K562 (cell line): ENCODE measurements around the gene MPIG6B. TPM values are rescaled to one million over a fixed set of nuclear protein-coding genes. Genes with fewer than 3 reads are reported as not detected.

ENCODE experiments used
- CCAR2 ChIP-seq: fragments of 200-400 bp; formaldehyde crosslinking; IDR thresholded peaks from 2 replicates; pipeline ENCODE4 v1.6.1; 2017; ENCODE audit warnings: mild to moderate bottlenecking, low read depth, low read length
- MEF2A ChIP-seq: IDR thresholded peaks from 2 replicates; pipeline ENCODE4 v1.6.1; 2011; ENCODE audit warnings: low read depth, mild to moderate bottlenecking, low read length, moderate library complexity; ENCODE audit not compliant: control insufficient read depth
- NRF1 ChIP-seq, 2 experiments: fragments of 450-650 bp; IDR thresholded peaks in 1 of 2; conservative IDR thresholded peaks in 1 of 2; 2 replicates each; pipeline ENCODE4 v1.6.1; 2014; ENCODE audit warnings: mild to moderate bottlenecking in 2 of 2
- RAD21 ChIP-seq, 2 experiments: fragments of 250-450 bp in 1 of 2; fragments of 450-650 bp in 1 of 2; sonication (Bioruptor Pico) in 1 of 2; formaldehyde crosslinking in 1 of 2; IDR thresholded peaks in 1 of 2; conservative IDR thresholded peaks in 1 of 2; 2 replicates each; pipeline versions ENCODE4 v1.4.0 to v1.8.0; 2020 to 2022; ENCODE audit warnings: mild to moderate bottlenecking in 2 of 2, moderate library complexity in 1 of 2
- RNF2 ChIP-seq: sonication (generic); IDR thresholded peaks from 2 replicates; pipeline ENCODE4 v1.6.1; 2016
- ZC3H11A ChIP-seq: IDR thresholded peaks from 2 replicates; pipeline ENCODE4 v1.6.1; 2012; ENCODE audit warnings: low read depth, low read length, improper control_type of control experiment
- ZNF165 ChIP-seq: fragments of 250-450 bp; sonication (Bioruptor Pico); IDR thresholded peaks from 2 replicates; pipeline ENCODE4 v1.4.0; 2020; ENCODE audit warnings: borderline replicate concordance
- ZNF24 ChIP-seq: fragments of 450-650 bp; IDR thresholded peaks from 2 replicates; pipeline ENCODE4 v1.6.1; 2016
- ZNF586 ChIP-seq: fragments of 450-650 bp; formaldehyde crosslinking; conservative IDR thresholded peaks from 2 replicates; pipeline ENCODE4 v1.4.0; 2020; ENCODE audit warnings: mild to moderate bottlenecking, moderate library complexity
- ZNF707 ChIP-seq: fragments of 250-450 bp; sonication (Bioruptor Pico); conservative IDR thresholded peaks from 2 replicates; pipeline ENCODE4 v1.8.0; 2022; ENCODE audit warnings: inconsistent platforms, mild to moderate bottlenecking, moderate library complexity
- polyA plus RNA-seq, 8 experiments: library from polyadenylated mRNA; depleted of rRNA in 4 of 8; stranded (reverse) in 5 of 8; unstranded in 3 of 8; fragments of >200 nt; fragmentation: Nextera tagmentation in 2 of 8; fragmentation: Illumina TruSeq in 1 of 8; extraction: Ambion mirVana in 2 of 8; extraction: Trizol in 1 of 8; gene quantifications; 2 replicates each; pipeline versions ENCODE4 v1.2.1 to v1.2.3, GENCODE V29; 2011 to 2014; ENCODE audit warnings: inconsistent platforms in 1 of 8, missing spikeins in 1 of 8
- total RNA-seq, 7 experiments: library from RNA; depleted of rRNA in 6 of 7; stranded (reverse); fragments of >200 nt in 6 of 7; fragmentation: Illumina TruSeq in 2 of 7; extraction: Trizol in 2 of 7; gene quantifications; 2 replicates each; pipeline versions ENCODE4 v1.2.1 to v1.2.3, GENCODE V29; 2011 to 2021; ENCODE audit warnings: low replicate concordance in 1 of 7
- TF ChIP-seq, protein P1 (sequence below), 2 experiments: fragments of 450-650 bp in 1 of 2; sonication (generic) in 1 of 2; formaldehyde crosslinking in 1 of 2; IDR thresholded peaks; 2 replicates each; pipeline versions ENCODE4 v1.7.1 to v1.9.0; 2016 to 2022; ENCODE audit warnings: inconsistent platforms in 1 of 2, mild to moderate bottlenecking in 1 of 2, missing genetic modification reagents in 1 of 2
- TF ChIP-seq, protein P2 (sequence below): sonication (generic); formaldehyde crosslinking; IDR thresholded peaks from 2 replicates; pipeline ENCODE4 v1.8.0; 2022; ENCODE audit warnings: missing genetic modification reagents, mild to moderate bottlenecking, moderate library complexity, borderline replicate concordance
- TF ChIP-seq, protein P3 (sequence below): sonication (generic); formaldehyde crosslinking; IDR thresholded peaks from 2 replicates; pipeline ENCODE4 v1.8.1; 2022; ENCODE audit warnings: missing genetic modification reagents

The MPIG6B gene
- total and polyA plus RNA-seq, 9 of the 15 experiments (the other 6 are each of a cell fraction or from before 2014, with no cell fraction given), result 0.11 to 1.2 (median 0.28) TPM; not detected in 1

DNA sequence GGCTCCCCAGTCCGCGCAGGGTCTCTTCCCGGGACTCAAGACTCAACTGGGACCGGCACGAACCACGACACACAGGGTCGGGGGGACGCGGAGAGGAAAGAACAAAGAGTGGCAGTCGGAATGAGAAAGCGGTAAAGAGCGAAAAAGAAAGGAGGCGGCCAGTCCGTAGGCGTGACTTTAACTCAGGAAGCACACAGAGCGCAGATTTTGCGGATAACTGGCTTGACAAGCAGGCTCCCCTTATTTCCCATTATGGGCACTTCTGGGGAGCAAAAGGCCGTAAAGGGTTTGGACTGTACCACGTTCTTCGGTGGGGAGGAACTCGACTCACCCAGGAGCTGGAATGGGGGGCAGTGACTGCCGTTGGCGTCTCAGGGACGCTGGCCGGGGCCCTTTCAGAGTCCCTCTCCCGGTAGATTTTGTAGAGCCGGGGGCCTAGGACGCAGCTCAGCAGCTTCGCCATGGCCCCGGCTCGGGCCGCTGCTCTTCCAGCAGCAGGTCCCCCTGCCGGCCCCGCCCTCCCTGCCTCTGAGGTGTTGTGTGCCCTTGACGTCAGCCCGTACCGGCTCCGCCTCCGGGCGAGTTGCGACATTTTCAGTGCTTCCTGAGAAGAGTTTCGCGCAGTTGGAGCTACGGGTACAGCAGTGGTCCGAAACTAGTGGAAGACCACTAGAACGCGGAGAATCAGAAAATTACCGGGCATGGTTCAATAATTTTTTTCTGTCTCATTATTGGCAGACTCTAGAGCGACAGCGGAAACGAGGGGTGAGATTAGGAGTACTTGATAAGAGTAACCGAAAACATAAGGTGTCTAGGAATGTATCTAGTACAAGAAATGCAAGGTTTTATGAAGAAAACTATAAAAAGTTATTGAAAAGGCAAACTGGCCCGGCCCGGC lies 20.1 kb upstream of the MPIG6B start, which contains the start of gene ABHD16A (continued):
- TF ChIP-seq, protein P1, sequence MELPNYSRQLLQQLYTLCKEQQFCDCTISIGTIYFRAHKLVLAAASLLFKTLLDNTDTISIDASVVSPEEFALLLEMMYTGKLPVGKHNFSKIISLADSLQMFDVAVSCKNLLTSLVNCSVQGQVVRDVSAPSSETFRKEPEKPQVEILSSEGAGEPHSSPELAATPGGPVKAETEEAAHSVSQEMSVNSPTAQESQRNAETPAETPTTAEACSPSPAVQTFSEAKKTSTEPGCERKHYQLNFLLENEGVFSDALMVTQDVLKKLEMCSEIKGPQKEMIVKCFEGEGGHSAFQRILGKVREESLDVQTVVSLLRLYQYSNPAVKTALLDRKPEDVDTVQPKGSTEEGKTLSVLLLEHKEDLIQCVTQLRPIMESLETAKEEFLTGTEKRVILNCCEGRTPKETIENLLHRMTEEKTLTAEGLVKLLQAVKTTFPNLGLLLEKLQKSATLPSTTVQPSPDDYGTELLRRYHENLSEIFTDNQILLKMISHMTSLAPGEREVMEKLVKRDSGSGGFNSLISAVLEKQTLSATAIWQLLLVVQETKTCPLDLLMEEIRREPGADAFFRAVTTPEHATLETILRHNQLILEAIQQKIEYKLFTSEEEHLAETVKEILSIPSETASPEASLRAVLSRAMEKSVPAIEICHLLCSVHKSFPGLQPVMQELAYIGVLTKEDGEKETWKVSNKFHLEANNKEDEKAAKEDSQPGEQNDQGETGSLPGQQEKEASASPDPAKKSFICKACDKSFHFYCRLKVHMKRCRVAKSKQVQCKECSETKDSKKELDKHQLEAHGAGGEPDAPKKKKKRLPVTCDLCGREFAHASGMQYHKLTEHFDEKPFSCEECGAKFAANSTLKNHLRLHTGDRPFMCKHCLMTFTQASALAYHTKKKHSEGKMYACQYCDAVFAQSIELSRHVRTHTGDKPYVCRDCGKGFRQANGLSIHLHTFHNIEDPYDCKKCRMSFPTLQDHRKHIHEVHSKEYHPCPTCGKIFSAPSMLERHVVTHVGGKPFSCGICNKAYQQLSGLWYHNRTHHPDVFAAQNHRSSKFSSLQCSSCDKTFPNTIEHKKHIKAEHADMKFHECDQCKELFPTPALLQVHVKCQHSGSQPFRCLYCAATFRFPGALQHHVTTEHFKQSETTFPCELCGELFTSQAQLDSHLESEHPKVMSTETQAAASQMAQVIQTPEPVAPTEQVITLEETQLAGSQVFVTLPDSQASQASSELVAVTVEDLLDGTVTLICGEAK (IDR thresholded peaks at IDR 0.05), result peak; percentile 73
- TF ChIP-seq, protein P1 (CRISPR knock-in tag; IDR thresholded peaks at IDR 0.05), result no peak
- TF ChIP-seq RAD21 (CRISPR knock-in tag; conservative IDR thresholded peaks at IDR 0.05 in 1 of 2, IDR thresholded peaks at IDR 0.05 in 1 of 2) (peak in 1 of 2 experiments; percentile 21; a peak in 1 of 4 replicates), ZNF24 (peak; percentile 23; the same call in 1 of the 2 replicates), RNF2 (peak; percentile 77), ZNF586 (CRISPR knock-in tag) (0 out of 2 replicates have a peak, but pooled peaks have one; percentile 3), ZNF707 (0 out of 2 replicates have a peak, but pooled peaks have one; percentile 24), ZC3H11A (peak; percentile 62), MEF2A (0 out of 2 replicates have a peak, but pooled peaks have one; percentile 16), CCAR2 (no peak), NRF1 (conservative IDR thresholded peaks at IDR 0.05 in 1 of 2, IDR thresholded peaks at IDR 0.05 in 1 of 2) (peak; percentile 73 to 77), ZNF165 (CRISPR knock-in tag) (peak; percentile 61; the same call in 1 of the 2 replicates)
- TF ChIP-seq, protein P2, sequence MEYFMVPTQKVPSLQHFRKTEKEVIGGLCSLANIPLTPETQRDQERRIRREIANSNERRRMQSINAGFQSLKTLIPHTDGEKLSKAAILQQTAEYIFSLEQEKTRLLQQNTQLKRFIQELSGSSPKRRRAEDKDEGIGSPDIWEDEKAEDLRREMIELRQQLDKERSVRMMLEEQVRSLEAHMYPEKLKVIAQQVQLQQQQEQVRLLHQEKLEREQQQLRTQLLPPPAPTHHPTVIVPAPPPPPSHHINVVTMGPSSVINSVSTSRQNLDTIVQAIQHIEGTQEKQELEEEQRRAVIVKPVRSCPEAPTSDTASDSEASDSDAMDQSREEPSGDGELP (CRISPR knock-in tag), result peak; percentile 85
- TF ChIP-seq, protein P3, sequence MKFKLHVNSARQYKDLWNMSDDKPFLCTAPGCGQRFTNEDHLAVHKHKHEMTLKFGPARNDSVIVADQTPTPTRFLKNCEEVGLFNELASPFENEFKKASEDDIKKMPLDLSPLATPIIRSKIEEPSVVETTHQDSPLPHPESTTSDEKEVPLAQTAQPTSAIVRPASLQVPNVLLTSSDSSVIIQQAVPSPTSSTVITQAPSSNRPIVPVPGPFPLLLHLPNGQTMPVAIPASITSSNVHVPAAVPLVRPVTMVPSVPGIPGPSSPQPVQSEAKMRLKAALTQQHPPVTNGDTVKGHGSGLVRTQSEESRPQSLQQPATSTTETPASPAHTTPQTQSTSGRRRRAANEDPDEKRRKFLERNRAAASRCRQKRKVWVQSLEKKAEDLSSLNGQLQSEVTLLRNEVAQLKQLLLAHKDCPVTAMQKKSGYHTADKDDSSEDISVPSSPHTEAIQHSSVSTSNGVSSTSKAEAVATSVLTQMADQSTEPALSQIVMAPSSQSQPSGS, result 0 out of 2 replicates have a peak, but pooled peaks have one; percentile 43
